ENCODE data around the gene IGFL1.
"Not testable (repeated sequence)": the region's sequence is repeated elsewhere in the genome, so short reads cannot be mapped to it uniquely, and the experiment has no call there.

The IGFL1 gene

GRCh38 chr19:46202872-46203860 lies 26.4 kb upstream of the IGFL1 start:
- DNase-seq, result no peak

- DNase-seq, result no peak
Observed at GRCh38 chr19:46204008-46204407, 25.5 kb upstream of the IGFL1 start.

GRCh38 chr19:46205183-46205984 lies 24.2 kb upstream of the IGFL1 start:
- no peak for DNase-seq

- DNase-seq, result no peak
Observed at GRCh38 chr19:46206176-46206575, 23.4 kb upstream of the IGFL1 start.

- no peak for DNase-seq
Observed at GRCh38 chr19:46206682-46207081, 22.9 kb upstream of the IGFL1 start.

GRCh38 chr19:46207858-46208257 lies 21.7 kb upstream of the IGFL1 start:
- not testable (repeated sequence) for DNase-seq

- no peak for DNase-seq
Observed at GRCh38 chr19:46209051-46209450, 20.5 kb upstream of the IGFL1 start.

- DNase-seq, result no peak
Observed at GRCh38 chr19:46209472-46209871, 20.1 kb upstream of the IGFL1 start.

GRCh38 chr19:46210669-46211068 lies 18.9 kb upstream of the IGFL1 start:
- DNase-seq, result no peak

GRCh38 chr19:46211201-46211881 lies 18.2 kb upstream of the IGFL1 start:
- DNase-seq, result no peak

GRCh38 chr19:46212592-46212991 lies 16.9 kb upstream of the IGFL1 start:
- not testable (repeated sequence) for DNase-seq

GRCh38 chr19:46213156-46213555 lies 16.4 kb upstream of the IGFL1 start:
- DNase-seq, result no peak

- no peak for DNase-seq
Observed at GRCh38 chr19:46213806-46214205, 15.7 kb upstream of the IGFL1 start.

- no peak for DNase-seq
Observed at GRCh38 chr19:46216612-46217011, 12.9 kb upstream of the IGFL1 start.

GRCh38 chr19:46217476-46217875 lies 12.1 kb upstream of the IGFL1 start:
- DNase-seq, result no peak

- no peak for DNase-seq
Observed at GRCh38 chr19:46218160-46218559, 11.4 kb upstream of the IGFL1 start.

GRCh38 chr19:46220038-46220615 lies 9.4 kb upstream of the IGFL1 start:
- no peak for DNase-seq

GRCh38 chr19:46221152-46221551 lies 8.4 kb upstream of the IGFL1 start:
- DNase-seq, result no peak

- DNase-seq, result no peak
Observed at GRCh38 chr19:46221981-46222610, 7.4 kb upstream of the IGFL1 start.

- not testable (repeated sequence) for DNase-seq
Observed at GRCh38 chr19:46223787-46224186, 5.8 kb upstream of the IGFL1 start.

- no peak for DNase-seq
Observed at GRCh38 chr19:46224773-46225172, 4.8 kb upstream of the IGFL1 start.

- DNase-seq, result no peak
Observed at GRCh38 chr19:46225558-46226004, 4.0 kb upstream of the IGFL1 start.
